GM12865 (cell line): Measurements from ENCODE around the gene RXRA.

Experiments used
- DNase-seq: peaks from one replicate; pipeline ENCODE4 v3.0.0; 2010; ENCODE audit warnings: low read depth
- H3K4me3 ChIP-seq: 2 replicates; pipeline ENCODE4 v1.5.1; 2011; ENCODE audit warnings: mild to moderate bottlenecking, low read depth, low read length, control low read depth
- TF ChIP-seq, protein P1 (sequence below): IDR thresholded peaks from 2 replicates; pipeline ENCODE4 v1.5.1; 2011; ENCODE audit warnings: low read length, control low read depth, low read depth, inconsistent platforms; ENCODE audit not compliant: insufficient read depth; ENCODE audit errors: missing control alignments

RXRA gene

DNA sequence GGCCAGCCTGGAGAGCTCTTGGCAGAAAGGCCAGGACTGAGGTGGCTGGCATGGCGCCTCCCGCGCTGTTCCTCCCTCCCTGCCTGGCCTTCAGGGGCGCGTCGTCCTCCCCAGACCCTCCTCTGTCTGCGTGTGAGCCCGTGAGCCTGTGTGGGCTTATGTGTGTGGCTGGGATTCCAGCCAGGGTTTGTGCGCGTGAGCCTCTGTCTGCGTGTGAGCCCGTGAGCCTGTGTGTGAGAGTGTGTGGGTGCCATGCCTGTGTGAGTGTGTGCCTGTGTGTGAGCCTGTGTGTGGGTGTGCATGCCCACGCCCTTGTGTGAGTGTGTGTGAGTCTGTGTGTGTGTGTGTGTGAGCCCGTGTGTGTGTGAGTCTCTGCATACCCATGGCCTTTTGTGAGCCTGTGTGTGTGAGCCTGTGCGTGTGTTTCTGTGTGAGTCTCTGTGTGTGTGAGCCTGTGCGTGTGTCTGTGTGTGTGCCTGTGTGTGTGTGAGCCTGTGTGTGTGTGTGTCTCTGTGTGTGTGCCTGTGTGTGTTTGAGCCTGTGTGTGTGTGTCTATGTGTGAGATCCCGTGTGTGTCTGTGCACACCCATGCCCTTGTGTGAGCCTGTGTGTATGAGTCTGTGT, 13.0 kb downstream of the RXRA start:
- no peak for DNase-seq
- TF ChIP-seq, protein P1, sequence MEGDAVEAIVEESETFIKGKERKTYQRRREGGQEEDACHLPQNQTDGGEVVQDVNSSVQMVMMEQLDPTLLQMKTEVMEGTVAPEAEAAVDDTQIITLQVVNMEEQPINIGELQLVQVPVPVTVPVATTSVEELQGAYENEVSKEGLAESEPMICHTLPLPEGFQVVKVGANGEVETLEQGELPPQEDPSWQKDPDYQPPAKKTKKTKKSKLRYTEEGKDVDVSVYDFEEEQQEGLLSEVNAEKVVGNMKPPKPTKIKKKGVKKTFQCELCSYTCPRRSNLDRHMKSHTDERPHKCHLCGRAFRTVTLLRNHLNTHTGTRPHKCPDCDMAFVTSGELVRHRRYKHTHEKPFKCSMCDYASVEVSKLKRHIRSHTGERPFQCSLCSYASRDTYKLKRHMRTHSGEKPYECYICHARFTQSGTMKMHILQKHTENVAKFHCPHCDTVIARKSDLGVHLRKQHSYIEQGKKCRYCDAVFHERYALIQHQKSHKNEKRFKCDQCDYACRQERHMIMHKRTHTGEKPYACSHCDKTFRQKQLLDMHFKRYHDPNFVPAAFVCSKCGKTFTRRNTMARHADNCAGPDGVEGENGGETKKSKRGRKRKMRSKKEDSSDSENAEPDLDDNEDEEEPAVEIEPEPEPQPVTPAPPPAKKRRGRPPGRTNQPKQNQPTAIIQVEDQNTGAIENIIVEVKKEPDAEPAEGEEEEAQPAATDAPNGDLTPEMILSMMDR, result no peak

DNA sequence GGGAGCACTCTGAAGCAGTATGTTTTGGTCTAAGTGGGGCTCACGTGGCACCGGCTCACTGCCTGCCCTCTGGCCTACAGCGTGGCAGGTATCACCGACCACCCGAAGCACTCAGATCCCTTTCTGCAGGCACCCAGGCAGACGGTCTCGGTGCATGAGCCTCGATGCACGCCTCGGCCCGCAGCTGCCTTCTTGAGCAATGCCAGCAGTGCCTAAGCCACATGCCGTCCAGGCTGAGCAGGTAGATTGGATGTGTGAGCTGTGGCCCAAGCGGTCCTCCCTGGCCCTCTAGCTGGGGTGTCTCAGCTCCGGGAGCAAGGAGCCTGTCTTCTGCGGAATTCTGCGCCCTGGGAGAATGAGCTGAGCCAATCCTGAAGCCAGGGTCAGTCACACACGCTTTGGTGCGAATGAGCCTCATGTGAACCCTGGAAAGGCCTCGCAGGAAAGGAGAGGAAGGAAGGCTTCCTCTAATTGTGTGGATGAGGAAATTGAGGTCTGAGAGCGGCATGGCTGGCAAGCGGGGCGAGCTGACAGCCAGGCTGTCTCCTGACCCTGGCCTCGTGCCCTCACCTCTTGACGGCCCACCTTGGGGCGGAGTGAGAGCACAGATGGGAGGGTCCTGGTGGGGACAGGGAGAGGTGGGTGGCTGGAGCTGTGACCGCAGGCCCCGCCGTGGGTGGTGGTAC, 14.4 kb downstream of the RXRA start:
- TF ChIP-seq, protein P1, result no peak
- DNase-seq, result no peak
- no peak overlapping the region for H3K4me3 ChIP-seq

More for the DNA sequence above, 13.0 kb downstream of the RXRA start:
- no peak overlapping the region for H3K4me3 ChIP-seq

DNA sequence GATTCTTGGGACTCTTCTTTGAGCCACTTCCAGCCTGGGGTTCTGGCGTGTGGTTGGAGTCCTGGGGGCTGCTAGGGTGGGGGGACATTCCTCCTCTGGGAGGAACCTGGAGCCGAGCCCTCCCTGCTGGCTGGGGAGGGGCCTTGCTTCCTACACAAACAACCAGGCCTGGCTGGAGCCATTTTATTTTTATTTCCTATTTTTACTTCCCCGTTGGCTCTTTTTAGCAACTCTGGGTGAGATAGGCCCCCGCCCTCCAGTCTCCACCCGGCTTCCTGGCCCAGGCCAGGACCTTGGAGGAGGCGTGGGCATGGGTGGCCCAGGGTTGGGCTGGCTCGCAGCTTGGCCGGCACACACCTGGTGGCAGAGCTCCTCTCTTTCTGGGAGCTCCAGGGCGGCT, 15.1 kb downstream of the RXRA start:
- no peak overlapping the region for H3K4me3 ChIP-seq
- DNase-seq, result no peak
- TF ChIP-seq, protein P1, result no peak

DNA sequence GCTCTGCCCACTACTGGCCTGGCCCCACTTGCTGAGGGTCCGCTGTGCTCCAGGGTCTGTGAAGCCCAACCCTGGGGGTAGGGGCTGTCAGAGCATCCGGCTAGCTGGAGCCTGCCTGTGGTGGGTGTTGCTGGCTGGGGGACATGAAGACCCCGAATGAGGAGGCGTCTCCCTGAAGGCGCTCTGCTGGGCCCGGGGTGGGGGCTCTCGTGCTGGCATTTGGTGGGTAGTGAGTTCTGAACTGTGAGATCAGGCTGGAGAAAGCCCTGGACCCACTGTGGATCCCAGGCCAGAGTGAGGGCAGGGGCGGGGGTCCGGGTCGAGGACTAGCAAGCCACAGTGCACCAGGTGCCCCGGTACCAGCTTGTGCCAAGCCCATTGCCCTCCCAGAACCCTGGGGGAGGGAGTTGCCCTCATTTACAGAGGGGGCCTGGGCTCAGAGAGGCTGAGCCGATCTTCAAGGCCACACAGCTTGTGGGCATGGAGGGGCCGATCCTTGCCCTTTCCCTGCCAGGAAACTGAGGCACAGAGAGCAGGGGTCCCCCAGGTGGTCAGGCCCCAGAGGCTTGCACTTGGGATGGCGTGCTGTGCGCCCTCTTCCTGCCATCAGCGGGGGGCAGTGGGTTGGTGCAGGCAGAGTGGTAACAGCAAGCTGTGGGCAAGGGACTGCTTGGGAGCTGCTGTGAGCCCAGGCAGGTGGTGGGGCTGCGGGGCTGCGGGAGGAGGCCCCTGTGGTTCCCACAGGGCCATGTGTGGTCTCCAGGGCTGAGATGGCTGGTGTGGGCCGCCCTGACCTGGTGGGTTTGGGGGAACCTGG, 15.9 kb downstream of the RXRA start:
- no peak for DNase-seq
- H3K4me3 ChIP-seq, result no peak overlapping the region
- TF ChIP-seq, protein P1, result no peak

DNA sequence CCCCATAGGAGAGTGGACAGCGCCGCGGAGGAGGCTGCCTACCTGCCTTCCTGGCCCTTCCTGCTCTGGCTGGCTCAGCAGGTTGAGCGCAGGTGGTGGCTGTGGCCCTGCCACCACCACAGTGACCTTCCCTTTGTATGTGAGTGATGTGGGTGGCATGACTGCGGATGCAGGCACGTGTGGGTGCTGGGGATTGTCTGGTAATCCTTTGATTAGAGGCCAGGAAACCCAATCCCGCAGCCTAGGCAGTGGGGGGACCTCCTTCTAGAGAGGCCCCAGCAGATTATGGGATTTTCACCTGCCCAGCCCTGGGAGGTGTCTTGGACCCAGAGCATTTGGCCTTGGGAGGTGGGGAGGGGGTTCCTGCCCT, 16.5 kb downstream of the RXRA start:
- TF ChIP-seq, protein P1, result no peak
- DNase-seq, result no peak
- H3K4me3 ChIP-seq, result no peak overlapping the region

DNA sequence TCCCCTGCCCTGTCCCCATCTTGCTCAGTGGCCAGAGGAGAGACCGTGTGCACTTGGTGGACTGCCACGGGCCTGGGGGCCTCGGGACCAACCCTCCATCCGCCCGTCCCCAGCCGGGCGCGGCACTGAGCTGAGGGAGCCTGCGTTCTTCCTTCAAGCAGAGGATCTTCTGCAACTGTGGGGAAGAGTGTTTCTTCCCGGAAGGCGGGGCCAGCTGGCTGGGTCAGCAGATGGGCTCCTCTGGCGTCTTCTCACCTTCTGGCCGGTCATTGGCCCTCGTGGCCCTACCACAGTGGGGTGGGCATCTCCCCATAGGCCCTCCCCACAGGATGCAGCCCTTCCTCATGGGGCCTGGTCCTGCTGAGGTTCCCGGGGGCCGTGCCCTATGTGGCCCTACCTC, 17.4 kb downstream of the RXRA start:
- no peak overlapping the region for H3K4me3 ChIP-seq
- DNase-seq, result no peak

More for the DNA sequence above, 17.4 kb downstream of the RXRA start:
- TF ChIP-seq, protein P1, result no peak
